Ureter (tissue), 1 donor: ENCODE results near the gene FAM181A. TPM values are rescaled to one million over a fixed set of nuclear protein-coding genes. Genes with fewer than 3 reads are reported as not detected.

Experiments
- DNase-seq: peaks from one replicate; pipeline ENCODE4 v3.0.0-alpha.2; 2020; ENCODE audit warnings: low spot score
- total RNA-seq: library from RNA; stranded (reverse); gene quantifications from one replicate; pipeline ENCODE4 v1.2.4, GENCODE V29; 2023
- donor health status: DM: yes; HTN: yes; CAD: no.

FAM181A gene
- total RNA-seq, 1 donor from 2014 or later = not detected

- no peak for DNase-seq
These were observed 35.8 kb downstream of the FAM181A start for GRCh38 chr14:93962701-93963601.

- DNase-seq = no peak
These were observed 36.5 kb downstream of the FAM181A start for GRCh38 chr14:93963692-93964091.

- no peak for DNase-seq
These were observed 37.1 kb downstream of the FAM181A start for GRCh38 chr14:93964281-93964680.

GRCh38 chr14:93964820-93965286, 37.7 kb downstream of the FAM181A start:
- no peak for DNase-seq

GRCh38 chr14:93965287-93965821, 38.2 kb downstream of the FAM181A start:
- DNase-seq = no peak

- DNase-seq = no peak
These were observed 38.9 kb downstream of the FAM181A start for GRCh38 chr14:93965946-93966474.

GRCh38 chr14:93967637-93968250, 40.6 kb downstream of the FAM181A start:
- DNase-seq = no peak

GRCh38 chr14:93969082-93969828, 42.1 kb downstream of the FAM181A start:
- DNase-seq = no peak

GRCh38 chr14:93970585-93970964, 43.4 kb downstream of the FAM181A start:
- DNase-seq = no peak

GRCh38 chr14:93970965-93971634, 44.0 kb downstream of the FAM181A start:
- DNase-seq = no peak

- DNase-seq = no peak
These were observed 44.5 kb downstream of the FAM181A start for GRCh38 chr14:93971635-93972027.

GRCh38 chr14:93972618-93973205, 45.6 kb downstream of the FAM181A start:
- DNase-seq = no peak

- DNase-seq = no peak
These were observed 46.5 kb downstream of the FAM181A start for GRCh38 chr14:93973607-93974006.

GRCh38 chr14:93974299-93974698, 47.2 kb downstream of the FAM181A start:
- DNase-seq = no peak

GRCh38 chr14:93974833-93975232, 47.7 kb downstream of the FAM181A start:
- no peak for DNase-seq

GRCh38 chr14:93975791-93976476, 48.8 kb downstream of the FAM181A start:
- no peak for DNase-seq

- peak; percentile 67 for DNase-seq
These were observed 49.4 kb downstream of the FAM181A start, which contains the start of gene ASB2 for GRCh38 chr14:93976477-93977057. Gene ASB2 (minus strand): TSS chr14:93976570. CDS start chr14:93964539, 12,031 bp downstream.

- DNase-seq = no peak
These were observed 50.0 kb downstream of the FAM181A start for GRCh38 chr14:93977171-93977570.

GRCh38 chr14:93977790-93978581, 50.8 kb downstream of the FAM181A start:
- DNase-seq = no peak
